GM10266 (cell line): Measurements from ENCODE around the gene PRKAG1.

Experiments
- DNase-seq: peaks from one replicate; pipeline ENCODE4 v3.0.0; 2012; ENCODE audit errors: extremely low spot score
- CTCF ChIP-seq: IDR thresholded peaks from 2 replicates; pipeline ENCODE4 v1.5.1; 2012; ENCODE audit warnings: mild to moderate bottlenecking, low read depth; ENCODE audit not compliant: control insufficient read depth, insufficient read depth; ENCODE audit errors: missing control alignments

PRKAG1 gene

DNA sequence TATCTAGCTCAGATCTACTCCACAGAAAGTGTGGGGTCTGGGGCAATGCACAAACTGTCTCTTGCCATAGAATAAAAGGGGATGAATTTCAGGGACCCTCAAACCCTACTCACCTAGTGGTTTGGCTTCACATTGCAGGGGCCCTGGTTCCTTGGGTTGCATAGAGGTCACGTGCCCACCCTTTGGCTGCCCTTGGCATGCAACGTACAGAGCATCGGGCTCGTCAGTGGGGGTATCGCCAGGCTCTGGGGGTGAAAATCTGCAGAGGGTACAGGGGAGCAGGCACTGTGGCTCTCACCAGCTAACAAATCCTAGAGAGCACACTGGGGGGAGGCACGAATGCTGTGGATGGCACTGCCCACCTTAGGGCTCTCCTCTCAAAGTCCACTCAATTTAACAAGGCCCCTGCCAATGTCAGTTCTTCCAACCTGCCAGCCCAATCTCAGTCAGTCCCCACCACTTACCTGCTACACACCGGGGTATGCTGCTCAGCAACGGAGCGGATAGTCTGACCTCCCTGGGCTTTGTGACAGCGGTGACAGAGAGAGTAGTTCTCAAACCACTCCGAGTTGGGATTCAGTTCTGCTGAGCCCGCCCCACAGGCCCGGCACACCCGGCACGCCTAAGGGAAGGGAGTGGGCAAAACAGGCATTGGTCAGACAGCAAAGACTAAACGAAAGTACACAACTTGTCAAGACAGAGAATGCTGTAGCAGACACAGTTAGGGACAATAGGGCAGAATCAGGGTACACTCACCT is 34.1 kb upstream of the PRKAG1 start:
- DNase-seq = no peak
- no peak for TF ChIP-seq CTCF

GRCh38 chr12:49051777-49052438 is 33.3 kb upstream of the PRKAG1 start:
- no peak for TF ChIP-seq CTCF
- no peak for DNase-seq

DNA sequence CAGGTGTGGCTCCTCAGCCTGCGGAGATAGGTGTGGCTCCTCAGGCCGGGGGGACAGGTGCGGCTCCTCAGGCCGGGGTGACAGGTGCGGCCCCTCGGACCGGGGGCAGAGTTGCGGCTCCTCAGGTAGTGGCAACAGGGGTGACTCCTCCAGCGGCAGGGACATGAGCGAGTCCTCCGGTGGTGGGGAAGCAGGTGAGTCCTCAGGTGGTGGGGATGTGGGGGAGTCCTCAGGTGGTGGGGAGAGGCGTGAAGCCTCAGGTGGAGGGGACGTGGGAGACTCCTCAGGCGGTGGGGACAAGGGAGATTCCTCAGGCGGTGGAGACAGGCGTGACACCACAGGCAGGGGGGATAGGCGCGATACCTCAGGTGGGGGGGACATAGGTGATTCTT is 32.8 kb upstream of the PRKAG1 start:
- TF ChIP-seq CTCF = no peak
- DNase-seq = no peak

DNA sequence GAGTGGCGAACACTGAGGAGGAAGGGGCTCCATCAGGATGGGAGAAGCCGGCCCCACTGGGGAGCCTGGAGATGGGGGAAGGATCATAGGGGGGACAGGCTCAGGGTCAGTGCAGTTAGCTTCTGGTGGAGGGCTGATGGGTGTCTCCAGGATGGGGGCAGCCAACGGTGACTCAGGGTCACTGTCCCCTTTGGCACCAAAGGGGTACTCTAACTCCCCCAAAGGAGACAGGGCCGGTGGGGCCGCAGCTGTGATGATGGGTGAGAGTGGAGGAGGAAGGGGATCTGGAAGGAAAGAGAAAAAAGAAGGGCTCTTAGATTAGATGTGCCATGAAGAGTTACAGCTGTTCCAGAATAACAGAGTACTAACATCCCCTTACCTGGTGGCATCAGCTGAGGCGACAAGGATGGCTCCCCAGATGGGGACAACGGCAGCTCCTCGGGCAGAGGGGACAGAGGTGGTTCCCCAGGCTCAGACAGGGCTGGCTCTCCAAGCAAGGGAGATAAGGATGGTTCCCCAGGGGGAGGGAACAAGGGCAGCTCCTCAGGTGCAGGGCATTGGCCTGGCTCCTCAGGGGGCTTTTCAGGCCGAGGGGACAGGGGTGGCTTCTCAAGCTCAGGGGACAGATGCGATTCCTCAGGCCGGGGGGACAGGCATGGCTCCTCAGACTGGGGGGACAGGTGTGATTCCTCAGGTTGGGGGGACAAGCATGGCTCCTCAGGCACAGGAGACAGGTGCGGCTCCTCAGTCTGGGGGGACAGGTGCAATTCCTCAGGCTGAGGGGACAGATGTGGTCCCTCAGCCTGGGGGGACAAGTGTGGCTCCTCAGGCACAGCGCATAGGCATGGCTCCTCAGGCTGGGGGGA is 32.2 kb upstream of the PRKAG1 start:
- no peak for TF ChIP-seq CTCF
- DNase-seq = no peak

- TF ChIP-seq CTCF = no peak
- no peak for DNase-seq
Observed at GRCh38 chr12:49049566-49050224, 31.1 kb upstream of the PRKAG1 start.

GRCh38 chr12:49048953-49049352 is 30.4 kb upstream of the PRKAG1 start:
- TF ChIP-seq CTCF = no peak
- no peak for DNase-seq
